GM23338 (cell line): ENCODE measurements around the gene ABCA5. TPM values are rescaled to one million over a fixed set of nuclear protein-coding genes. Genes with fewer than 3 reads are reported as not detected.

ENCODE experiments used
- ATAC-seq: fragments of 200-7000 bp; cut with Tn5 transposase; 3 replicates; pipeline ENCODE4 v1.9.1; 2020
- DNase-seq: peaks from one replicate; pipeline ENCODE4 v3.0.0-alpha.2; 2015; ENCODE audit warnings: low spot score
- H2AFZ ChIP-seq: fragments of 200-600 bp; sonication (generic); 2 replicates; pipeline ENCODE4 v1.8.0; 2016; ENCODE audit warnings: antibody characterized with exemption, mild to moderate bottlenecking, moderate library complexity
- H3F3A ChIP-seq: fragments of 200-600 bp; sonication (generic); replicated peaks from 2 replicates; pipeline ENCODE4 v1.8.0; 2017; ENCODE audit warnings: antibody characterized with exemption, mixed run types, low read depth
- H3K27ac ChIP-seq: fragments of 200-600 bp; sonication (generic); 2 replicates; pipeline ENCODE4 v1.6.1; 2016; ENCODE audit warnings: low read depth
- H3K27me3 ChIP-seq: fragments of 200-600 bp; sonication (generic); 2 replicates; pipeline ENCODE4 v1.8.0; 2016; ENCODE audit warnings: mild to moderate bottlenecking, mixed run types, moderate library complexity; ENCODE audit not compliant: insufficient read depth
- H3K36me3 ChIP-seq: fragments of 200-600 bp; sonication (generic); 2 replicates; pipeline ENCODE4 v1.8.0; 2016; ENCODE audit warnings: mild to moderate bottlenecking; ENCODE audit not compliant: insufficient read depth
- H3K4me1 ChIP-seq: fragments of 200-600 bp; sonication (generic); 2 replicates; pipeline ENCODE4 v1.8.0; 2016; ENCODE audit warnings: mild to moderate bottlenecking, moderate library complexity; ENCODE audit not compliant: insufficient read depth
- H3K4me2 ChIP-seq: fragments of 200-600 bp; sonication (generic); 2 replicates; pipeline ENCODE4 v1.7.1; 2017; ENCODE audit warnings: mixed run types
- H3K4me3 ChIP-seq: fragments of 200-600 bp; sonication (generic); 2 replicates; pipeline ENCODE4 v1.6.1; 2016; ENCODE audit warnings: mixed run types
- H3K79me2 ChIP-seq: fragments of 200-600 bp; sonication (generic); replicated peaks from 2 replicates; pipeline ENCODE4 v1.8.0; 2017; ENCODE audit warnings: mild to moderate bottlenecking; ENCODE audit not compliant: insufficient read depth
- H3K9me2 ChIP-seq: fragments of 200-600 bp; sonication (generic); 2 replicates; pipeline ENCODE4 v1.8.0; 2017; ENCODE audit not compliant: insufficient read depth
- H4K20me1 ChIP-seq: fragments of 200-600 bp; sonication (generic); replicated peaks from 2 replicates; pipeline ENCODE4 v1.8.0; 2017; ENCODE audit warnings: mild to moderate bottlenecking; ENCODE audit not compliant: insufficient read depth
- H3K27ac Mint-ChIP-seq: 2 replicates; pipeline ENCODE4 v1.8.0; 2020; ENCODE audit warnings: inconsistent platforms, mild to moderate bottlenecking, moderate library complexity, mixed read lengths
- H3K27me3 Mint-ChIP-seq: 3 replicates; pipeline ENCODE4 v1.8.0; 2022; ENCODE audit warnings: low read depth, mild to moderate bottlenecking, moderate library complexity, mixed read lengths, inconsistent platforms; ENCODE audit not compliant: insufficient read depth, poor library complexity
- H3K36me3 Mint-ChIP-seq: 3 replicates; pipeline ENCODE4 v1.8.0; 2021; ENCODE audit warnings: low read depth, mild to moderate bottlenecking, inconsistent platforms, moderate library complexity, mixed read lengths
- H3K4me1 Mint-ChIP-seq: 3 replicates; pipeline ENCODE4 v1.8.0; 2020; ENCODE audit warnings: mild to moderate bottlenecking, inconsistent platforms, mixed read lengths
- H3K4me3 Mint-ChIP-seq: 3 replicates; pipeline ENCODE4 v1.8.0; 2021; ENCODE audit warnings: moderate library complexity, mild to moderate bottlenecking, inconsistent platforms, mixed read lengths
- H3K9me3 Mint-ChIP-seq: 3 replicates; pipeline ENCODE4 v1.8.0; 2020; ENCODE audit warnings: moderate library complexity, mild to moderate bottlenecking, inconsistent platforms, mixed read lengths
- CREB1 ChIP-seq: fragments of 250-450 bp; sonication (Bioruptor Pico); IDR thresholded peaks from 2 replicates; pipeline ENCODE4 v1.5.0; 2020; ENCODE audit warnings: low read depth, mild to moderate bottlenecking, moderate library complexity
- EZH2 ChIP-seq: fragments of 200-600 bp; sonication (generic); IDR thresholded peaks from one replicate; pipeline ENCODE4 v1.8.0; 2017; ENCODE audit warnings: antibody characterized with exemption, mild to moderate bottlenecking, low read depth; ENCODE audit not compliant: unreplicated experiment
- JUNB ChIP-seq: IDR thresholded peaks from one replicate; pipeline ENCODE4 v1.6.1; 2016; ENCODE audit warnings: antibody characterized with exemption; ENCODE audit not compliant: unreplicated experiment
- NANOG ChIP-seq: IDR thresholded peaks from 2 replicates; pipeline ENCODE4 v1.6.1; 2016; ENCODE audit warnings: antibody characterized with exemption, borderline replicate concordance
- REST ChIP-seq: IDR thresholded peaks from one replicate; pipeline ENCODE4 v1.6.1; 2018; ENCODE audit warnings: antibody characterized with exemption; ENCODE audit not compliant: unreplicated experiment
- ZNF462 ChIP-seq: fragments of 250-450 bp; sonication (Bioruptor Pico); IDR thresholded peaks from 2 replicates; pipeline ENCODE4 v1.5.0; 2020; ENCODE audit warnings: mild to moderate bottlenecking, moderate library complexity
- polyA plus RNA-seq: library from polyadenylated mRNA; unstranded; fragments of >200 nt; fragmentation: Nextera tagmentation; extraction: Ambion mirVana; gene quantifications from 2 replicates; pipeline ENCODE4 v1.2.1, GENCODE V29; 2016
- total RNA-seq: library from RNA; depleted of rRNA; stranded (reverse); fragments of >200 nt; shearing (Covaris generic); gene quantifications from 2 replicates; pipeline ENCODE4 v1.2.3, GENCODE V29; 2014
- TF ChIP-seq, protein P1 (sequence below): IDR thresholded peaks from 2 replicates; pipeline ENCODE4 v1.6.1; 2016; ENCODE audit warnings: antibody characterized with exemption

The ABCA5 gene
- total and polyA plus RNA-seq, 2 experiments from 2014 or later, result 3.1 to 3.4 TPM

DNA sequence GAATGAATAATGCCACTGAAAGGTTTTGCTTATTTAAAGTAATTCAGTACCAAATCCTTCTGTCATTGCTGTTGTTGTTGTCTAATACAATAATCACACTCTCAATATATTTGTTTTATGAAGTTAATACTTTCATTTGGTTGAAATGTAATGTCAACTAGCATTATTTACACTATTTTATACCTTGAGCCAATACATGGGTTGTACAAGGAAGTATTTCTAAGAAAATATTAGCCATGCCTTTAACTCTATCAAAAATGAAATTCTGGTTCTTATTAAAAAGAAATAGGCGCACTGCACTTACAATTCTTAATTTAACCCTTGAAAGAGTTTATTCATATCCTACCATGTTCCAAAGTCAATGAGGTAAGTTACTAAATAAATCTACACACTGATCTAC is 80.7 kb downstream of the ABCA5 start (continued):
- no peak for TF ChIP-seq ZNF462 (CRISPR knock-in tag)
- TF ChIP-seq EZH2, result no peak
- TF ChIP-seq JUNB, result no peak

DNA sequence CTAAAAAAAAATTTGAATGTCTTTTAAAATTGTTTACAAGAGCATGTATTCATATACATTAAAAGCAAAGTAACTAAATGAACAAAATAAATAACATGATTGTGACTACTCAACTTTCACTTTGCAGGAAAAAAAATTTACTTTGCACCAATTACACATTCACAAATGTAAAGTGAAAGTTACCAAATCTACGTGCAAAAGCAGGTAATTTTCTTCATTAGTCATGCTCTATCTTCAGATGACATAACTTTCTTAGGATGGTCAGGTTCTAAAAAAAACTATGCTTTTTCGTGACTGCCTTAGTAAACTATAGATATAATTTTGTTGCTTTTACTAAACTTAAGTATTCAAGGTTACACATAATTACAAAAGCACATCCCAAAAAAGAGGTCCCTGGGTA is 81.3 kb downstream of the ABCA5 start:
- Histone ChIP-seq H3K4me1 (no peaks in the 10 kb centered on the region), H3K27ac (no peak overlapping the region), H2AFZ (no peak overlapping the region), H4K20me1 (no peaks in the 10 kb centered on the region), H3F3A (no peaks in the 10 kb centered on the region), H3K4me2 (no peak overlapping the region), H3K36me3 (no peaks in the 10 kb centered on the region), H3K79me2 (no peaks in the 10 kb centered on the region), H3K27me3 (no peaks in the 10 kb centered on the region), H3K9me2 (no peaks in the 10 kb centered on the region), H3K4me3 (no peak overlapping the region)
- Mint-ChIP-seq H3K4me3 (no peak overlapping the region), H3K4me1 (no peaks in the 10 kb centered on the region), H3K27me3 (no peaks in the 10 kb centered on the region), H3K9me3 (no peaks in the 10 kb centered on the region), H3K36me3 (no peaks in the 10 kb centered on the region), H3K27ac (no peak overlapping the region)
- no peak for DNase-seq
- ATAC-seq, result no peak
- no peak for TF ChIP-seq CREB1 (CRISPR knock-in tag)
- no peak for TF ChIP-seq REST
- TF ChIP-seq JUNB, result no peak
- TF ChIP-seq, protein P1, sequence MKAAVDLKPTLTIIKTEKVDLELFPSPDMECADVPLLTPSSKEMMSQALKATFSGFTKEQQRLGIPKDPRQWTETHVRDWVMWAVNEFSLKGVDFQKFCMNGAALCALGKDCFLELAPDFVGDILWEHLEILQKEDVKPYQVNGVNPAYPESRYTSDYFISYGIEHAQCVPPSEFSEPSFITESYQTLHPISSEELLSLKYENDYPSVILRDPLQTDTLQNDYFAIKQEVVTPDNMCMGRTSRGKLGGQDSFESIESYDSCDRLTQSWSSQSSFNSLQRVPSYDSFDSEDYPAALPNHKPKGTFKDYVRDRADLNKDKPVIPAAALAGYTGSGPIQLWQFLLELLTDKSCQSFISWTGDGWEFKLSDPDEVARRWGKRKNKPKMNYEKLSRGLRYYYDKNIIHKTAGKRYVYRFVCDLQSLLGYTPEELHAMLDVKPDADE, result no peak
- no peak for TF ChIP-seq NANOG
